GM19463 (cell line): ENCODE measurements around the gene PAK6.

Experiments
- ATAC-seq: cut with Tn5 transposase; IDR thresholded peaks from one replicate; pipeline ENCODE4 v1.9.1; 2021; ENCODE audit warnings: mild to moderate bottlenecking, moderate library complexity; ENCODE audit not compliant: unreplicated experiment

PAK6 gene

GRCh38 chr15:40238532-40239403, at the start of gene PAK6:
PAK6 (plus strand) TSS chr15:40239063; CDS start chr15:40264786, 25,723 bp downstream.
- ATAC-seq = no peak

GRCh38 chr15:40190591-40190990, 48.3 kb upstream of the PAK6 start:
- ATAC-seq = no peak

- ATAC-seq = no peak
Measured at GRCh38 chr15:40192942-40193341, 45.9 kb upstream of the PAK6 start.

GRCh38 chr15:40197434-40197833, 41.4 kb upstream of the PAK6 start:
- ATAC-seq = no peak

- ATAC-seq = no peak
Measured at GRCh38 chr15:40198355-40199085, 40.3 kb upstream of the PAK6 start.

GRCh38 chr15:40204100-40204499, 34.8 kb upstream of the PAK6 start:
- no peak for ATAC-seq

- ATAC-seq = no peak
Measured at GRCh38 chr15:40217166-40217824, 21.6 kb upstream of the PAK6 start.

GRCh38 chr15:40219801-40220200, 19.1 kb upstream of the PAK6 start:
- ATAC-seq = no peak

- ATAC-seq = no peak
Measured at GRCh38 chr15:40222131-40222530, 16.7 kb upstream of the PAK6 start.

GRCh38 chr15:40226736-40227135, 12.1 kb upstream of the PAK6 start:
- ATAC-seq = no peak

GRCh38 chr15:40229316-40229715, 9.5 kb upstream of the PAK6 start:
- no peak for ATAC-seq

- ATAC-seq = no peak
Measured at GRCh38 chr15:40229956-40230355, 8.9 kb upstream of the PAK6 start.

GRCh38 chr15:40232625-40233070, 6.2 kb upstream of the PAK6 start:
- ATAC-seq = no peak

- no peak for ATAC-seq
Measured at GRCh38 chr15:40233727-40234577, 4.9 kb upstream of the PAK6 start.

GRCh38 chr15:40234783-40235182, 4.1 kb upstream of the PAK6 start:
- no peak for ATAC-seq

GRCh38 chr15:40235201-40235885, 3.5 kb upstream of the PAK6 start:
- ATAC-seq = no peak

GRCh38 chr15:40239404-40239692, 485 bp downstream of the PAK6 start:
- ATAC-seq = no peak

GRCh38 chr15:40239693-40240618, 1.1 kb downstream of the PAK6 start:
- ATAC-seq = no peak

- ATAC-seq = no peak
Measured at GRCh38 chr15:40240619-40241221, 1.9 kb downstream of the PAK6 start.
